ENCODE measurements around the gene GGT5. TPM values are rescaled to one million over a fixed set of nuclear protein-coding genes. Genes with fewer than 3 reads are reported as not detected.
A peak's percentile ranks its signal among the peaks of the same experiment; 100 is the strongest.

The GGT5 gene
- total and polyA plus RNA-seq, 9 donors: 4.6 to 34.0 (median 21.4) TPM

- no peak overlapping the region for H3K4me3 ChIP-seq
- no peaks in the 10 kb centered on the region for H3K27me3 ChIP-seq
- intact Hi-C loops (cut with DNase I): loop anchor here in 3 of 4 donors (5.0 to 10.0 kb wide), 2 partner anchors 70 to 222 kb away; no protein-coding TSS in a partner anchor
- no peaks in the 10 kb centered on the region for H3K9me3 ChIP-seq
- DNase-seq: no peak
- TF ChIP-seq, protein P1, sequence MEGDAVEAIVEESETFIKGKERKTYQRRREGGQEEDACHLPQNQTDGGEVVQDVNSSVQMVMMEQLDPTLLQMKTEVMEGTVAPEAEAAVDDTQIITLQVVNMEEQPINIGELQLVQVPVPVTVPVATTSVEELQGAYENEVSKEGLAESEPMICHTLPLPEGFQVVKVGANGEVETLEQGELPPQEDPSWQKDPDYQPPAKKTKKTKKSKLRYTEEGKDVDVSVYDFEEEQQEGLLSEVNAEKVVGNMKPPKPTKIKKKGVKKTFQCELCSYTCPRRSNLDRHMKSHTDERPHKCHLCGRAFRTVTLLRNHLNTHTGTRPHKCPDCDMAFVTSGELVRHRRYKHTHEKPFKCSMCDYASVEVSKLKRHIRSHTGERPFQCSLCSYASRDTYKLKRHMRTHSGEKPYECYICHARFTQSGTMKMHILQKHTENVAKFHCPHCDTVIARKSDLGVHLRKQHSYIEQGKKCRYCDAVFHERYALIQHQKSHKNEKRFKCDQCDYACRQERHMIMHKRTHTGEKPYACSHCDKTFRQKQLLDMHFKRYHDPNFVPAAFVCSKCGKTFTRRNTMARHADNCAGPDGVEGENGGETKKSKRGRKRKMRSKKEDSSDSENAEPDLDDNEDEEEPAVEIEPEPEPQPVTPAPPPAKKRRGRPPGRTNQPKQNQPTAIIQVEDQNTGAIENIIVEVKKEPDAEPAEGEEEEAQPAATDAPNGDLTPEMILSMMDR (IDR thresholded peaks at IDR 0.05): no peak
- TF ChIP-seq POLR2A (IDR thresholded peaks at IDR 0.05) (no peak), EP300 (IDR thresholded peaks at IDR 0.05) (no peak)
- peaks cover 2% of the 10 kb centered on the region for H3K4me1 ChIP-seq (ENCODE audit: insufficient read depth)
- no peaks in the 10 kb centered on the region for H3K36me3 ChIP-seq
- no peak overlapping the region for H3K27ac ChIP-seq
- WGBS, 3 donors: 81 to 94% (median 84%) methylated on average over 5 of the region's 5 CpGs
Observed at GRCh38 chr22:24177045-24177444, 67.8 kb downstream of the GGT5 start.

DNA sequence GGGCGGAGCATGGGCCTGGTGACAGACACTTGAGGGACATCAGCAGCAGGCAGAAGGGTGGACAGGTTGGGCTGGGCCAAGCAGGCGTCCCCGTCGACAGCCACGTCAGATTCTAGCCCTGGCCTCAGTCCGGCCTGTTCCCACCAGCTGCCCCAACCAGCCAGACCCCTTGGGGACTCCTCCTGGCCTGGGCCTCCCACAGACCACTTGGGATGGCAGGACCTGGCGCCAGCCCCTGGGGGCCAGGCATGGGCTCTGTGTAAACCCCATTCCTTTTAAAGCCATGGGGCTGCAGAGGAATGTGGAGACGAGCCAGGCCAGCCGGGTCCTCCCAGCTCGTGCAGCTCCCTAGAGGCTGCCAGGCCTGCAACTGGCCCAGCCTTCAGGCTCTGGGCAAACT, 68.3 kb downstream of the GGT5 start:
- no peaks in the 10 kb centered on the region for H3K36me3 ChIP-seq
- peaks cover 2% of the 10 kb centered on the region for H3K4me1 ChIP-seq (ENCODE audit: insufficient read depth)
- intact Hi-C loops (cut with DNase I): loop anchor here in 3 of 4 donors (5.0 to 10.0 kb wide), 2 partner anchors 69 to 222 kb away; no protein-coding TSS in a partner anchor
- 61 to 82% (median 74%) methylated on average over 8 to 10 of the region's 10 CpGs for WGBS, 3 donors
- no peaks in the 10 kb centered on the region for H3K9me3 ChIP-seq
- TF ChIP-seq POLR2A (IDR thresholded peaks at IDR 0.05): no peak
- TF ChIP-seq, protein P1 (IDR thresholded peaks at IDR 0.05): no peak
- no peak for DNase-seq
- no peak overlapping the region for H3K4me3 ChIP-seq
- H3K27ac ChIP-seq: no peak overlapping the region
- H3K27me3 ChIP-seq: no peaks in the 10 kb centered on the region

DNA sequence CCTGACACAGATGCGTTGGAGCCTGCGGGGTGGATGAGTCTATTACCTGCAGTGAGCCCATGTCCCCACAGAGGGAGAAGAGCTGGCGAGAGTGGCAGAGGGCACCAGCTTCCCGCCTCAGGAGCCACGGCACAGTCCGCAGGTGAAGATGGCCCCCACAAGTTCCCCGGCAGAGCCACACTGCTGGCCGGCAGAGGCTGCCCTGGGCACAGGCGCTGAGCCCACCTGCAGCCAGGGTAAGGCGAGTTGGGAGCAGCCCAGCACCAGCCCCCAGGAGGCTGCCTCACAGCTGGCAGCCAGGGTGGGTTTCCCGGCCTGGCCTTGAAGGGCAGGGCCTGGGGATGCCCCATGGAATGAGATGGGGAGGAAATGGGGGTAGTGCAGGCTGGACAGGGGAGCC, 68.8 kb downstream of the GGT5 start:
- Histone ChIP-seq H3K36me3 (no peaks in the 10 kb centered on the region), H3K27me3 (no peaks in the 10 kb centered on the region), H3K27ac (no peak overlapping the region), H3K4me3 (no peak overlapping the region), H3K9me3 (no peaks in the 10 kb centered on the region), H3K4me1 (ENCODE audit: insufficient read depth) (no peaks in the 10 kb centered on the region)
- intact Hi-C loops (cut with DNase I): loop anchor here in 3 of 4 donors (5.0 to 10.0 kb wide), 2 partner anchors 69 to 221 kb away; no protein-coding TSS in a partner anchor
- no peak for DNase-seq
- WGBS, 3 donors: 86 to 95% (median 89%) methylated on average over 5 to 11 of the region's 11 CpGs
- TF ChIP-seq, protein P1 (IDR thresholded peaks at IDR 0.05): no peak
- TF ChIP-seq EP300 (IDR thresholded peaks at IDR 0.05) (no peak), POLR2A (IDR thresholded peaks at IDR 0.05) (no peak)

GRCh38 chr22:24175160-24175808, 69.6 kb downstream of the GGT5 start:
- H3K27me3 ChIP-seq: no peaks in the 10 kb centered on the region
- no peaks in the 10 kb centered on the region for H3K9me3 ChIP-seq
- DNase-seq: peak; percentile 79 to 87 (median 85)
- no peaks in the 10 kb centered on the region for H3K36me3 ChIP-seq
- no peak for TF ChIP-seq POLR2A (IDR thresholded peaks at IDR 0.05)
- TF ChIP-seq, protein P1 (IDR thresholded peaks at IDR 0.05): peak; percentile 61 to 96 (median 83)
- no peak overlapping the region for H3K4me3 ChIP-seq
- 42 to 48% (median 42%) methylated on average over 11 of the region's 11 CpGs for WGBS, 3 donors
- intact Hi-C loops (cut with DNase I): loop anchor here in 3 of 4 donors (2.0 to 10.0 kb wide), 3 partner anchors 68 to 220 kb away; no protein-coding TSS in a partner anchor
- no peaks in the 10 kb centered on the region for H3K4me1 ChIP-seq (ENCODE audit: insufficient read depth)
- peak overlapping the region; percentile 19 to 55 for H3K27ac ChIP-seq
